GM18519 (cell line): ENCODE data around the gene ALDH3B1.
"Not testable (repeated sequence)": the region's sequence is repeated elsewhere in the genome, so short reads cannot be mapped to it uniquely, and the experiment has no call there.

ENCODE experiments used
- ATAC-seq: cut with Tn5 transposase; IDR thresholded peaks from one replicate; pipeline ENCODE4 v1.9.1; 2021; ENCODE audit warnings: mild to moderate bottlenecking, moderate library complexity; ENCODE audit not compliant: unreplicated experiment, low FRiP score

The ALDH3B1 gene, protein sequence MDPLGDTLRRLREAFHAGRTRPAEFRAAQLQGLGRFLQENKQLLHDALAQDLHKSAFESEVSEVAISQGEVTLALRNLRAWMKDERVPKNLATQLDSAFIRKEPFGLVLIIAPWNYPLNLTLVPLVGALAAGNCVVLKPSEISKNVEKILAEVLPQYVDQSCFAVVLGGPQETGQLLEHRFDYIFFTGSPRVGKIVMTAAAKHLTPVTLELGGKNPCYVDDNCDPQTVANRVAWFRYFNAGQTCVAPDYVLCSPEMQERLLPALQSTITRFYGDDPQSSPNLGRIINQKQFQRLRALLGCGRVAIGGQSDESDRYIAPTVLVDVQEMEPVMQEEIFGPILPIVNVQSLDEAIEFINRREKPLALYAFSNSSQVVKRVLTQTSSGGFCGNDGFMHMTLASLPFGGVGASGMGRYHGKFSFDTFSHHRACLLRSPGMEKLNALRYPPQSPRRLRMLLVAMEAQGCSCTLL

GRCh38 chr11:68010090-68011041 is at the start of gene ALDH3B1:
Gene ALDH3B1, plus strand, starts transcription at chr11:68010327. Its CDS starts 4,971 bp downstream, at chr11:68015298.
- ATAC-seq, result no peak

- ATAC-seq, result not testable (repeated sequence)
These were observed 46.9 kb upstream of the ALDH3B1 start for GRCh38 chr11:67963217-67963616.

DNA sequence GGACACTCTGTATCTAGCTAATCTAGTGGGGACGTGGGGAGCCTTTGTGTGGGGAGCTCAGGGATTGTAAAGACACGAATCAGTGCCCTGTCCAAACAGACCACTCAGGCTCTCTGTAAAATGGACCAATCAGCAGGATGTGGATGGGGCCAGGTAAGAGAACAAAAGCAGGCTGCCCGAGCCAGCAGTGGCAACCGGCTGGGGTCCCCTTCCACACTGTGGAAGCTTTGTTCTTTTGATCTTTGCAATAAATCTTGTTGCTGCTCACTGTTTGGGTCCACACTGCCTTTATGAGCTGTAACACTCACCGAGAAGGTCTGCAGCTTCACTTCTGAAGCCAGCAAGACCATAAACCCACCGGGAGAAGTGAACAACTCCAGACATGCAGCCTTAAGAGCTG is 46.2 kb upstream of the ALDH3B1 start:
- not testable (repeated sequence) for ATAC-seq

GRCh38 chr11:67964746-67965145 is 45.4 kb upstream of the ALDH3B1 start:
- not testable (repeated sequence) for ATAC-seq

DNA sequence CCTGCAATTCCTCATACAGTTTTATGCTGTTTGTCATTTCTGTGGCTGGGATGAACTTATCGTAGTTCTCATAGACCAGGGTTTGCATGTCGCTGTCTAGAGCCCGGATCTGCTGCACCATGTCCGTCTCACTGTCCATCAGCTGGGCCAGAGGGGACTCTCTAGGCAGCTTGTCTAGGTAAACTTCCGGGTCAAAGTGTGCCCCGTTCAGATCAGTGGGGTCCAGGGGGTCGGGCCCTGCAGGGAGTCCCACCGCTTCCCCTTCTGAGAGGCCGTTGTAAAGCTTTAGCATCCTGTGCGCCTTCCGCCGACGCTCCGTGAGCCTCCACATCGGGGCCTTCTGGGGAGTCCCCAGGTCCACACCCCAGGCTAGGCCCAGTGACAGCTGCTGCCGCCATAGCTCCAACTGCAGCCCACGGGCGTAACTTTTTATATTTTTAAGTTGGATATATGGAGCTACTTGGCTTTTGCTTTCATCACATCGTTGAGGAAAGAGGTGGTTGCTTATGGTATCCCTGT is 44.2 kb upstream of the ALDH3B1 start:
- ATAC-seq, result not testable (repeated sequence)

DNA sequence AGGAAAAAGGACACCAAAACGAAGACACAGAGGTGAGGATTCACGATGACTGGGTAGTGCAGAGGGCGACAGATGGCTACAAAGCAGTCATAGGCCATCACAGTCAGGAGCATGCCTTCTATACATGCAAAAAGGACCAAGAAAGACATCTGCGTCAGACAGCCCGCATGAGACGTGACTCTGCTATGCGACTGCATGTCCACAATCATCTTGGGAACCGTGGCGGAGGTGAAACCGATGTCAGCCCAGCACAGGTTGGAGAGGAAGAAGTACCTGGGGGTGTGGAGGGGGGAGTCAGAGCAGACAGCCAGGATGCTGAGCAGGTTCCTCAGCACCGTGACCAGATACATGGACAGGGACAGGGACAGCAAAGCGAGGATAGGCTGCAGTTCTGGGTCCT is 35.4 kb upstream of the ALDH3B1 start:
- ATAC-seq, result not testable (repeated sequence)

DNA sequence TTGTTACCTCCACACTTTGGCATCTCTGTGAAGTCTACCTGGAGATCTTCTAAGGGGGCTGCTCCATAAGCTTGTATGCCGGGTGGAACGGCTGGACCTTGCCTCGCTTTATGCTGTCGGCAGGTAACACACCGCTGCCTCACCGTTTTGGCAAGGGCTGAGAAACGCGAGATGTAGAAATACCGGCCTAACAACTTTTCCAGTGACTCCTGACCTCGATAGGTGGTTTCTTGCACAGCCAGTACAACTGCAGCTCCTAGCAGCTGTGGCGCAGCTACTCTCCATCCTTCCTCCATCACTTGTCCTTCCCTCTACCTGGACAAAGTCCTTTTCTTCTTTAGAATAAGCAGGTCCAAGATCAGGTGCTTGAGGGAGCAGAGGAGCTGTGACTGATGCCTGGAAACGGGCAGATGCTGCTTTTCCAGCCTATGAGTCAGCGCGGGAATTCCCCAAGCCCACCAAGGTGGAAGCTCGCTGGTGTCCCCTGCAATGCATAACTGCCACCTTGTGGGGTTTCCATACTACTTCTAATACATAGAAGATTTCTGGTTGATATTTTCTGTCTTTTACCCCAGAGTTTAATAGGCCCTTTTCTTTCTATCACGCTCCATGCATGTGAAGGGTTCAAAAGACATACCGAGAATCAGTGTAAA is 31.2 kb upstream of the ALDH3B1 start:
- not testable (repeated sequence) for ATAC-seq

DNA sequence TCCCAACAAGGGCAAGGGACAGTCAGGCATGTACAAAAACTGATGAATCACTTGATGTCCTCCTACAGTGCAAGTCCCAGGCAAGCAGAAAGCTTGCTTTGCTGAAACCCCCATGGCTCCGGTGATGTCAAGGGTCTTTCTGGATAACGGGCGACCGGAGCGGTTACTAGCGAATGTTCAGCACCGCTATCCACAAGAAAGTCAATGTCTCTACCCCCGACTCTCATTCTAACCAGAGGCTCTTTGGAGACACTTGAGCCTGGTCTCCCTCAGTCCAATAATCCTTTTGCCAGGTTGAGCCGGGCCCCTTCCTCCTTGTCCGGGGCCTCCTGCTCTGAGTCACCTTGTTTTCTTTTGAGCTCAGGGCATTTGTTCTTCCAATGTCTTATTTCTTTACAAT is 28.9 kb upstream of the ALDH3B1 start:
- not testable (repeated sequence) for ATAC-seq

DNA sequence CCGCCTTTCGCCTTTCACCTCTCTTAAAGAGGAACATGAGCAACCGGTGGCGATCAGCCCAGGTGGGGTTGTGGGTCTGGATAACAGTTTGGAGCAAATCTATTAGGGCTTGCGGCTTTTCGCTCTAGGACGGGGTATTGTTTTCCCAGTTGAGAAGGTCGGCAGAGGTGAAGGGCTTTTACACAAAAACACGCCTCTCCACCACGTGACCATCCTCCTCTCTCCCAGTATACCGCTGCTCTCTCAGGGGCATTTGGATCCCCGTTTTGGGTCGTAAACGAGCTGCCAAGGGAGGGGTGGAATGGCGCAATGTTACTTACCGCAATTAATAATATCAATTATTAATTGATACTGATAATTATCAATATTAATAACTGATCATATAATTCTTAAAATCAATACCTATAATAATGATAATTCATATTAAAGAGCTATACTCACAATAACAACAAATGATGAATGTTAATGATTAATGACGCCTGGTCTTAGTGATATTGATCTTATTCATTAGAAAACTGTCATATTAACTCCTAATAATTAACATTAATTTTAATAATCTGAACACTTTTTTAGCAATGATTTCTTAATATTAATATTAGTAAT is 27.8 kb upstream of the ALDH3B1 start:
- ATAC-seq, result not testable (repeated sequence)

GRCh38 chr11:67983951-67984350 is 26.2 kb upstream of the ALDH3B1 start:
- ATAC-seq, result no peak

GRCh38 chr11:67985302-67985701 is 24.8 kb upstream of the ALDH3B1 start:
- ATAC-seq, result not testable (repeated sequence)

GRCh38 chr11:67990546-67991346 is 19.4 kb upstream of the ALDH3B1 start:
- not testable (repeated sequence) for ATAC-seq

GRCh38 chr11:67991347-67992121 is 18.6 kb upstream of the ALDH3B1 start:
- not testable (repeated sequence) for ATAC-seq

DNA sequence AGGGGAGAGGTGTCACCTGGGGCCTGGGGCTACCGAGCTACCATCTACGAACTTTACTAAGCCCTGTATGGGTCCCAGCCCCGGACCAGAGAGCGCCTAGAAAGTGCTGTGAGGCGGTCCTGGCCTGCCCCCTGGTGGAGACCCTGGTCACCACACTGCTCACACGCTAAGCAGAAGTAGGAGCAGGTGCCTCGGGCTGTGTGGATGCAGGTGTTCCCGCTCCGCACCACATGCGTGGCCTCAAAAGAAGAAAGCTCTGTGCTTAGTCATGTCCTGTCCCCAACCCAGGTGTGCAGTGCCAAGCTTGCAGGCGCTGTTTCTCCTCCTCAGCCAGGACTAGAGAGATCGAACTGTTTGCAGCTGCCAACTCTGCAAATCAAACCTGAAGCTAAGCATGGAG is 16.3 kb upstream of the ALDH3B1 start:
- not testable (repeated sequence) for ATAC-seq

- ATAC-seq, result not testable (repeated sequence)
These were observed 15.7 kb upstream of the ALDH3B1 start for GRCh38 chr11:67994387-67994786.

DNA sequence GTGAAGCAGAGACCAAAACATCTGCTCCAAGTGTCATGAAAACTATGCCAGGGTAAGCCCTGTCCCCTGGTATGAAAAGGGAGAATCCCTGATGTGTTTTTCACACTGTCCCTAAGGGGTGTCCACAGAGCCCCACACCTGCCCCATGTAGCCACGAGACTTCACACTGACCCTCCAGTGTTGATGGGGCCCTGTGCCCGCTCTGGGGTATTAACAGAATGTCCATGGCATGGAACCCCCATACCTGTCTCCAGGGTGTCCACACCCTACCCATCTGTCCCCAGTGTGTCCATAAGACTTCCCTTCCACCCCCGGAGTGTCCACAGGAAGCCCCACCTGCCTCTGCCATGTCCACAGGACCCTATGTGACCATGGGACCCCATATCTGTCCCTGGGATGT is 15.0 kb upstream of the ALDH3B1 start:
- not testable (repeated sequence) for ATAC-seq

GRCh38 chr11:67995579-67995978 is 14.5 kb upstream of the ALDH3B1 start:
- ATAC-seq, result not testable (repeated sequence)

- no peak for ATAC-seq
These were observed 14.1 kb upstream of the ALDH3B1 start for GRCh38 chr11:67996051-67996450.
